Measurements from ENCODE around the gene DCXR. TPM values are rescaled to one million over a fixed set of nuclear protein-coding genes. Genes with fewer than 3 reads are reported as not detected.

Gene DCXR
- total and polyA plus RNA-seq, 2 experiments from 2014 or later: 164 to 312 TPM

- H3K4me3 ChIP-seq: no peak overlapping the region
- H3K27me3 ChIP-seq: no peaks in the 10 kb centered on the region
- TF ChIP-seq CTCF (IDR thresholded peaks at IDR 0.05; ENCODE audit: low read depth, low read length): no peak
- no peaks in the 10 kb centered on the region for H3K9me3 ChIP-seq (ENCODE audit: low read depth)
- H3K27ac ChIP-seq: no peak overlapping the region
- no peak for DNase-seq (ENCODE audit: low read depth in 1 of 2, low spot score in 1 of 2)
- H3K36me3 ChIP-seq: no peaks in the 10 kb centered on the region
- H3K4me1 ChIP-seq (ENCODE audit: low read depth): peaks cover 7% of the 10 kb centered on the region
These were observed 41.2 kb downstream of the DCXR start for GRCh38 chr17:81996232-81996756.

GRCh38 chr17:81995463-81996231 lies 41.9 kb downstream of the DCXR start:
- H3K4me1 ChIP-seq (ENCODE audit: low read depth): peaks cover 7% of the 10 kb centered on the region
- no peaks in the 10 kb centered on the region for H3K36me3 ChIP-seq
- H3K27ac ChIP-seq: no peak overlapping the region
- H3K27me3 ChIP-seq: no peaks in the 10 kb centered on the region
- no peaks in the 10 kb centered on the region for H3K9me3 ChIP-seq (ENCODE audit: low read depth)
- DNase-seq (ENCODE audit: low read depth in 1 of 2, low spot score in 1 of 2): no peak
- H3K4me3 ChIP-seq: no peak overlapping the region
- no peak for TF ChIP-seq CTCF (IDR thresholded peaks at IDR 0.05; ENCODE audit: low read depth, low read length)

GRCh38 chr17:81994593-81995462 lies 42.7 kb downstream of the DCXR start:
- no peak for DNase-seq (ENCODE audit: low read depth in 1 of 2, low spot score in 1 of 2)
- Histone ChIP-seq H3K27me3 (no peaks in the 10 kb centered on the region), H3K27ac (no peak overlapping the region), H3K9me3 (ENCODE audit: low read depth) (no peaks in the 10 kb centered on the region), H3K36me3 (no peaks in the 10 kb centered on the region), H3K4me1 (ENCODE audit: low read depth) (peaks cover 7% of the 10 kb centered on the region), H3K4me3 (no peak overlapping the region)
- no peak for TF ChIP-seq CTCF (IDR thresholded peaks at IDR 0.05; ENCODE audit: low read depth, low read length)

- Histone ChIP-seq H3K27ac (no peak overlapping the region), H3K4me3 (no peak overlapping the region)
- DNase-seq (ENCODE audit: low read depth in 1 of 2, low spot score in 1 of 2): no peak
These were observed 43.5 kb downstream of the DCXR start for GRCh38 chr17:81993729-81994592.

More at GRCh38 chr17:81993729-81994592, 43.5 kb downstream of the DCXR start:
- no peaks in the 10 kb centered on the region for H3K27me3 ChIP-seq
- H3K9me3 ChIP-seq (ENCODE audit: low read depth): no peaks in the 10 kb centered on the region
- peaks cover 7% of the 10 kb centered on the region for H3K4me1 ChIP-seq (ENCODE audit: low read depth)
- TF ChIP-seq CTCF (IDR thresholded peaks at IDR 0.05; ENCODE audit: low read depth, low read length): no peak
- no peaks in the 10 kb centered on the region for H3K36me3 ChIP-seq

All from cardiac muscle cell (in vitro differentiated cells and primary cell).